Measurements from ENCODE around the gene FRS3. TPM values are rescaled to one million over a fixed set of nuclear protein-coding genes. Genes with fewer than 3 reads are reported as not detected.

FRS3 gene
- total and polyA plus RNA-seq, 9 of the 15 experiments (the other 6 are each of a cell fraction or from before 2014, with no cell fraction given): 0.03 to 3.7 (median 1.6) TPM

DNA sequence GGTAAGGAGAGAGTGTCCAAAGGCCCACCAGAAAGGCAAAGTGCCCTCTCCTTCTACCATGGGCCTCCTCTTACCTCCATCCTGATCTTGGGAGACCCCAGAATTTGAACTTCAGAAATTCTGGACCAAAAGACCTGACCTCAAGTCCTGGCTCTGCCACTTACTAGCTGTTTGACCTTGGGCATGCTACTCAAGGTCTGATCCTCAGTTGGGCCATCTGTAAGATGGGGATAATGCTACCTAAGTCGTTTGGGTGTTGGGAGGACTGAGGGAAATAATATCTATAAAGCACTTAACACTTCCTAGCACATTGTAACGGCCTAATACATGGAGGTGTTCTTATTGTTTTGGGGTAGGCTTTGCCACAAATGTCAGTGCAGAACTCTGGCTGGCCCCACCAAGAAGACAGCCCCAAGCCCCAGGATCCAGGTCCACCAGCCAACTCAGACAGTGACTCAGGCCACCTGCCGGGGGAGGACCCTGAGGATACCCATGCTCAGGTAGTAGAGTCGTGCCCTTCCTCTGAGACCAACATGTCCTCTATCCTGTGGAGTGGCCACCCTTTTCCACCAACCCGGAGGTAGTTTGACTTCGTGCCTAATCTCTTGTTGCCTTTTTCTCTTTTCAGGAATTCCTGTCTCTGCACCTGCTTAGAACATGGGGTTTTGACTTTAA, 3.5 kb upstream of the FRS3 start:
- peaks cover 28% of the 10 kb centered on the region for H3K79me2 ChIP-seq (ENCODE audit: control insufficient read depth, insufficient read depth, low read length)
- DNase-seq (ENCODE audit: extremely low read depth in 1 of 4, low spot score in 3 of 4) (no peak), ATAC-seq (no peak), FAIRE-seq (no peak)
- H2AFZ ChIP-seq (ENCODE audit: low read depth, low read length): no peak overlapping the region
- H3K27me3 ChIP-seq (ENCODE audit: control insufficient read depth in 2 of 2, insufficient read depth in 2 of 2, low read length in 2 of 2): no peaks in the 10 kb centered on the region
- H3K36me3 ChIP-seq (ENCODE audit: control insufficient read depth, insufficient read depth, low read length): no peaks in the 10 kb centered on the region; the same call in 2 of the 3 replicates
- no TSS peak for BruUV-seq (replicated peaks)
- H3K4me1 ChIP-seq (replicated peaks in 1 of 2; ENCODE audit: control insufficient read depth in 2 of 2, insufficient read depth in 2 of 2, low read length in 2 of 2): peaks cover 29 to 43% of the 10 kb centered on the region in 2 experiments
- no peaks in the 10 kb centered on the region for H4K20me1 ChIP-seq (replicated peaks; ENCODE audit: control insufficient read depth, insufficient read depth, low read length)
- H3K27ac ChIP-seq (ENCODE audit: extremely low read depth, low read depth, low read length): no peak overlapping the region
- ChIA-PET POLR2A (interaction anchor here (0.6 to 2.2 kb wide), 3 partner anchors 85 to 261 kb away, joined by 3 to 10 read pairs (median 3); no protein-coding TSS in a partner anchor), CTCF (ENCODE audit: low intra/inter-chr PET ratio) (interaction anchor here (0.5 to 1.5 kb wide), 3 partner anchors 181 to 274 kb away, joined by 3 read pairs; no protein-coding TSS in a partner anchor)
- H3K9ac ChIP-seq (ENCODE audit: insufficient read depth in 1 of 2, low read depth in 2 of 2, low read length in 2 of 2): no peak overlapping the region
- H3K9me1 ChIP-seq (ENCODE audit: control insufficient read depth, insufficient read depth, low read length): no peaks in the 10 kb centered on the region
- no peaks in the 10 kb centered on the region for H3K9me3 ChIP-seq (replicated peaks; ENCODE audit: control insufficient read depth, insufficient read depth, low read depth, low read length)
- no peak overlapping the region for H3K4me2 ChIP-seq (ENCODE audit: insufficient read depth, low read length)
- 43% methylated on average over 6 of the region's 6 CpGs for WGBS (ENCODE audit: insufficient coverage, low coverage, missing lambda C conversion rate)
- no peak overlapping the region for H3K4me3 ChIP-seq
- intact Hi-C loops (cut with micrococcal nuclease) (loop anchor here (5.0 kb wide), 2 partner anchors 434 to 1094 kb away; partner anchors contain the start of genes MRPS10 and RPL7L1), in situ Hi-C loops (cut with MboI) (loop anchor here (10.0 kb wide), 1 partner anchor 442 kb away; no protein-coding TSS in a partner anchor)
- TF ChIP-seq, protein P1, sequence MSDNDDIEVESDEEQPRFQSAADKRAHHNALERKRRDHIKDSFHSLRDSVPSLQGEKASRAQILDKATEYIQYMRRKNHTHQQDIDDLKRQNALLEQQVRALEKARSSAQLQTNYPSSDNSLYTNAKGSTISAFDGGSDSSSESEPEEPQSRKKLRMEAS (CRISPR knock-in tag; IDR thresholded peaks at IDR 0.05): no peak
- TF ChIP-seq KLF6 (CRISPR knock-in tag; IDR thresholded peaks at IDR 0.05; ENCODE audit: borderline replicate concordance) (no peak), SMAD4 (CRISPR knock-in tag; conservative IDR thresholded peaks at IDR 0.05) (no peak), CBFA2T2 (conservative IDR thresholded peaks at IDR 0.05) (no peak), RBM25 (IDR thresholded peaks at IDR 0.05; ENCODE audit: low read depth, low read length, severe bottlenecking) (peak; percentile 86), ETS2 (tag; IDR thresholded peaks at IDR 0.05; ENCODE audit: borderline replicate concordance, poor library complexity, severe bottlenecking) (no peak), ESRRA (IDR thresholded peaks at IDR 0.05; ENCODE audit: borderline replicate concordance, low read depth) (peak; percentile 92), FOXJ3 (CRISPR knock-in tag; IDR thresholded peaks at IDR 0.05) (no peak), EHMT2 (IDR thresholded peaks at IDR 0.05) (no peak), BCOR (IDR thresholded peaks at IDR 0.05) (peak; percentile 83), NR3C1 (CRISPR knock-in tag; IDR thresholded peaks at IDR 0.05) (no peak), ZNF311 (CRISPR knock-in tag; IDR thresholded peaks at IDR 0.05) (no peak), TARDBP (IDR thresholded peaks at IDR 0.05) (no peak), KDM1A (IDR thresholded peaks at IDR 0.05) (peak in 1 of 2 experiments; percentile 67; a peak in 1 of 4 replicates)
- TF ChIP-seq, protein P2, sequence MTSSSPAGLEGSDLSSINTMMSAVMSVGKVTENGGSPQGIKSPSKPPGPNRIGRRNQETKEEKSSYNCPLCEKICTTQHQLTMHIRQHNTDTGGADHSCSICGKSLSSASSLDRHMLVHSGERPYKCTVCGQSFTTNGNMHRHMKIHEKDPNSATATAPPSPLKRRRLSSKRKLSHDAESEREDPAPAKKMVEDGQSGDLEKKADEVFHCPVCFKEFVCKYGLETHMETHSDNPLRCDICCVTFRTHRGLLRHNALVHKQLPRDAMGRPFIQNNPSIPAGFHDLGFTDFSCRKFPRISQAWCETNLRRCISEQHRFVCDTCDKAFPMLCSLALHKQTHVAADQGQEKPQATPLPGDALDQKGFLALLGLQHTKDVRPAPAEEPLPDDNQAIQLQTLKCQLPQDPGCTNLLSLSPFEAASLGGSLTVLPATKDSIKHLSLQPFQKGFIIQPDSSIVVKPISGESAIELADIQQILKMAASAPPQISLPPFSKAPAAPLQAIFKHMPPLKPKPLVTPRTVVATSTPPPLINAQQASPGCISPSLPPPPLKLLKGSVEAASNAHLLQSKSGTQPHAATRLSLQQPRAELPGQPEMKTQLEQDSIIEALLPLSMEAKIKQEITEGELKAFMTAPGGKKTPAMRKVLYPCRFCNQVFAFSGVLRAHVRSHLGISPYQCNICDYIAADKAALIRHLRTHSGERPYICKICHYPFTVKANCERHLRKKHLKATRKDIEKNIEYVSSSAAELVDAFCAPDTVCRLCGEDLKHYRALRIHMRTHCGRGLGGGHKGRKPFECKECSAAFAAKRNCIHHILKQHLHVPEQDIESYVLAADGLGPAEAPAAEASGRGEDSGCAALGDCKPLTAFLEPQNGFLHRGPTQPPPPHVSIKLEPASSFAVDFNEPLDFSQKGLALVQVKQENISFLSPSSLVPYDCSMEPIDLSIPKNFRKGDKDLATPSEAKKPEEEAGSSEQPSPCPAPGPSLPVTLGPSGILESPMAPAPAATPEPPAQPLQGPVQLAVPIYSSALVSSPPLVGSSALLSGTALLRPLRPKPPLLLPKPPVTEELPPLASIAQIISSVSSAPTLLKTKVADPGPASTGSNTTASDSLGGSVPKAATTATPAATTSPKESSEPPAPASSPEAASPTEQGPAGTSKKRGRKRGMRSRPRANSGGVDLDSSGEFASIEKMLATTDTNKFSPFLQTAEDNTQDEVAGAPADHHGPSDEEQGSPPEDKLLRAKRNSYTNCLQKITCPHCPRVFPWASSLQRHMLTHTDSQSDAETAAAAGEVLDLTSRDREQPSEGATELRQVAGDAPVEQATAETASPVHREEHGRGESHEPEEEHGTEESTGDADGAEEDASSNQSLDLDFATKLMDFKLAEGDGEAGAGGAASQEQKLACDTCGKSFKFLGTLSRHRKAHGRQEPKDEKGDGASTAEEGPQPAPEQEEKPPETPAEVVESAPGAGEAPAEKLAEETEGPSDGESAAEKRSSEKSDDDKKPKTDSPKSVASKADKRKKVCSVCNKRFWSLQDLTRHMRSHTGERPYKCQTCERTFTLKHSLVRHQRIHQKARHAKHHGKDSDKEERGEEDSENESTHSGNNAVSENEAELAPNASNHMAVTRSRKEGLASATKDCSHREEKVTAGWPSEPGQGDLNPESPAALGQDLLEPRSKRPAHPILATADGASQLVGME (CRISPR knock-in tag; IDR thresholded peaks at IDR 0.05): no peak
- TF ChIP-seq, protein P3, sequence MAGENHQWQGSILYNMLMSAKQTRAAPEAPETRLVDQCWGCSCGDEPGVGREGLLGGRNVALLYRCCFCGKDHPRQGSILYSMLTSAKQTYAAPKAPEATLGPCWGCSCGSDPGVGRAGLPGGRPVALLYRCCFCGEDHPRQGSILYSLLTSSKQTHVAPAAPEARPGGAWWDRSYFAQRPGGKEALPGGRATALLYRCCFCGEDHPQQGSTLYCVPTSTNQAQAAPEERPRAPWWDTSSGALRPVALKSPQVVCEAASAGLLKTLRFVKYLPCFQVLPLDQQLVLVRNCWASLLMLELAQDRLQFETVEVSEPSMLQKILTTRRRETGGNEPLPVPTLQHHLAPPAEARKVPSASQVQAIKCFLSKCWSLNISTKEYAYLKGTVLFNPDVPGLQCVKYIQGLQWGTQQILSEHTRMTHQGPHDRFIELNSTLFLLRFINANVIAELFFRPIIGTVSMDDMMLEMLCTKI (IDR thresholded peaks at IDR 0.05; ENCODE audit: partially characterized antibody): no peak

Measured in K562 (cell line).